Activated T-cell treated with anti-CD3 and anti-CD28 coated beads for 1 hour (primary cell): ENCODE results near the gene TMEM223.
A peak's percentile ranks its signal among the peaks of the same experiment; 100 is the strongest.
"Not testable (repeated sequence)": the region's sequence is repeated elsewhere in the genome, so short reads cannot be mapped to it uniquely, and the experiment has no call there.

Source experiments
- DNase-seq: peaks from one replicate; pipeline ENCODE4 v3.0.0-alpha.2; 2020; ENCODE audit warnings: low read depth

TMEM223 gene

DNA sequence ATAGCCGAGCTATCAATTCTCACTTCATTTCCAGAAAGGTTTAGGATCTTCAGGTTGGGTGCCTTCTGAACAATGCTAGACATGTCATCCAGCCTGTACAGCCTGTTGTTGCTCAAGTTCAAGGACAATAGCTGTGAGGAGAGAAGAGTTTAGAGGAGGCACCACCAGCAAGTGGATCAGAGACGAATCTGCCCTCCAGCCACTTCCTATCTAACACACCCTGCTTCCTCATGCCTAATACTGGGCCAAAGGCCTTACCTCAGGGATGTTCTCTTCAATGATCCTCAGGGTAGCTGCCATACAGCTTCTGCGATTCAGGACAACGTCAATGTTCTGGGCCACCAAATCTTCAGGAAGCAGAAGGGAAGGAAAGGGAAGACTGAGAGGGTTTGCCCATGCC lies 9.3 kb upstream of the TMEM223 start:
- DNase-seq, result no peak

- no peak for DNase-seq
Measured at GRCh38 chr11:62799486-62799885, 7.7 kb upstream of the TMEM223 start.

- no peak for DNase-seq
Measured at GRCh38 chr11:62796281-62796680, 4.5 kb upstream of the TMEM223 start.

DNA sequence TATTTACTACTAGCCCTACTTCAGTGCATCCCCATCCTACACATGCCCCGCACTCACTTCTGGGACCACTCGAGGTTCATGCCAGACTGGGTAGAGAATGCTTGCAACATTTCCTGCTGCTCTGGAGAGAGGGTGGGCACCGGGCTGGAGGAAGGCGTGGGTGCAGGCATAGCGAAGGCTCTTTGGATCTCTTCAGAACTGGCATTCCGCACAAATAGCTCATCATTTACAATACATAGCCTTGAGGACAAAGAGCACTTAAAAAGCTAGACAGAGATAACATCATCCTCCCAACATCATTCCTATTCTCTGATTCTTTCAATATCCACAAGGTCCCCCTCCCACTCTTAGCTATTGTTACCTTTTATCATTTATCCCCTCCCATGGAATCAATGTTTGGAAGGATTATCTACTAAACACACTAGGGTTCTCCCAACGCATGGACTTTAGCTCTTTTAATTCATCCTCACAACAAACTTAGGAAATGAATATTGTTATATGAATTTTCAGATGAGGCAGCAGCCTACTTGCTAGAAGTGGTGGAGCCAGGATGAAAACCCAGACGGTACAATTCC lies 2.5 kb upstream of the TMEM223 start:
- DNase-seq, result no peak

DNA sequence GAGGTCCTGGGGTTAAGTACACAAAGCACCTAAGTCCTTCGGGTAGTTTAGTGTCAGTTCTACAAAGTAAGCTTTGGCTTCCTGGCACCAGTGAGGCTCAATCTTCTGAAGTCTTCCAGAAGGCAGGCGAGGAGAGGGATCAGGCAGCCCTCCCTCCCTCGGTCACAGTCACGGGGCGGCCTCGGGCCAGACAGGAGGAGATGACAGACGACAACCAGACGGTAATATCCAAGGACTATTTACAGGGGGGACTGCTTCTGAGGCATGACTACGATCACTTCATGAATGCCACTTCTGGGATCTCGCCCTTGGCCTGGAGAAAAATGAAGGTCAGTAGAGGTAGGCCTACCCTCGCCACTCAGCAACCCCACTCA lies 383 bp upstream of the TMEM223 start:
- no peak for DNase-seq

- DNase-seq, result no peak
Measured at GRCh38 chr11:62789576-62789975, 2.2 kb downstream of the TMEM223 start.

GRCh38 chr11:62788991-62789390 lies 2.8 kb downstream of the TMEM223 start:
- no peak for DNase-seq

- DNase-seq, result peak; percentile 98
Measured at GRCh38 chr11:62787005-62787759, 4.6 kb downstream of the TMEM223 start, which contains the start of gene TMEM179B. TMEM179B (plus strand) TSS chr11:62787402; CDS start chr11:62787432, 30 bp downstream.

GRCh38 chr11:62786318-62787004 lies 5.3 kb downstream of the TMEM223 start:
- peak; percentile 78 for DNase-seq

- DNase-seq, result no peak
Measured at GRCh38 chr11:62782753-62783152, 9.1 kb downstream of the TMEM223 start.

- no peak for DNase-seq
Measured at GRCh38 chr11:62778441-62778840, 13.4 kb downstream of the TMEM223 start.

GRCh38 chr11:62777389-62777788 lies 14.4 kb downstream of the TMEM223 start:
- DNase-seq, result no peak

- no peak for DNase-seq
Measured at GRCh38 chr11:62775646-62776045, 16.2 kb downstream of the TMEM223 start.

DNA sequence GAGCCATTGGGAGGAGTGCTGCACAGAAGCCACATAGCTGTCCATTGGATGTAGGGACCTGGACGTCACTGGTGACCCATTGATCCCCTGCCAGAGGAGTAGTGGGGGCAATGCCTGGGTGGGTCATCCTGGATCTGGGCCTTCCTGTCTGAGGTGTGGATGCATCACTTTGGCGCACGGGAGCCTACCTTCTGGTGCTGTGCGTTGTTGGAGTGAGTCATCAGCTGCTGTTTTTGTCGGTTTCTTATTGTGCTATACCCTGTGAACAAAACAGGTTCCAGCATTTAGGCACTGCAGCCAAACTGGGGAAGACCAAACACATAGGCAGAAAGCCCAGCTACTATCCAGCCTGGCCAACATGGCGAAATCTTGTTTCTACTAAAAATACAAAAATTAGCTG lies 17.4 kb downstream of the TMEM223 start:
- no peak for DNase-seq

GRCh38 chr11:62771144-62772021 lies 20.4 kb downstream of the TMEM223 start, which contains the start of gene TAF6L:
TAF6L (plus strand) TSS chr11:62771396; CDS start chr11:62775784, 4,388 bp downstream.
- peak; percentile 84 for DNase-seq

DNA sequence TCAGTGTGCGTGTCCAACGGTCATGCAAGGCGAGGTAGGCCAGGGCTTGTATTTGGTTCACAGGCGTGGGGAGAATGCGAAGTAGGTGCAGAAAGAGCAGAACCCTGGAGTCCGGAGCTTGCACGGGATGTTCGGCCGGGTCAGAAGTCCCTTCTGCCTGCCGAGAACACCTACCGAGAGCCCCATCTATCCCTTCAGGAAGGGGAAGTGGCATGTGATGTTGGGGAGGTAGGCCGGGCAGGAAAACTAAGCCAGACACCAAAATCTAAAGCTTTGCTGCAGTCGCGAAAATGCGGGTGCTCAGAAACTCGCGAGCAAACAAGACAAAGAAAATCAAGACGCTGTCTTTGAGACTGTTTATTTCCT lies 21.0 kb downstream of the TMEM223 start:
- DNase-seq, result no peak

- not testable (repeated sequence) for DNase-seq
Measured at GRCh38 chr11:62760867-62761227, 31.0 kb downstream of the TMEM223 start.

GRCh38 chr11:62757846-62758788 lies 33.7 kb downstream of the TMEM223 start:
- DNase-seq, result no peak

DNA sequence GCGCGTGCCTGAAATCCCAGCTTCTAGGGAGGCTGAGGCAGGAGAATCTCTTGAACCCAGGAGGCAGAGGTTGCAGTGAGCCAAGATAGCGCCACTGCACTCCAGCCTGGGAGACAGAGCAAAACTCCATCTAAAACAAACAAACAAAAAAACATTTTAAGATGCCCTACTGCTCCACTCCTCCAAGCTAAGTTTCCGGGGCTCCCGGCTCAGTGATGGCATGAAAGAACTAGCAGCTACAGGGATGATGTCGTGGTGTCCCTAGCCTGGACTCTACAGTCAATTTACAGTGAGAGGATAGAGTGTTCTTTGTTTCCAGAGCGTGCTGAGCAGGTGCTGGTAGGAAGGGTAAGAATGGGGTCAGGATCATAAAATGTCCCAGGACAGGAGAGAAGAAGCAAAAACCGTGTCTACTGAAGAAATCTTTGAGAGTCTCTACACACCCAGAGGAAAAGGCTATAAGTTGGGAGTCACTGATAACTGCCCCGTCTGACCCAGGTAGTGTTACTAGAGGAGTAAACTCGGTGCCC lies 36.7 kb downstream of the TMEM223 start:
- DNase-seq, result no peak

DNA sequence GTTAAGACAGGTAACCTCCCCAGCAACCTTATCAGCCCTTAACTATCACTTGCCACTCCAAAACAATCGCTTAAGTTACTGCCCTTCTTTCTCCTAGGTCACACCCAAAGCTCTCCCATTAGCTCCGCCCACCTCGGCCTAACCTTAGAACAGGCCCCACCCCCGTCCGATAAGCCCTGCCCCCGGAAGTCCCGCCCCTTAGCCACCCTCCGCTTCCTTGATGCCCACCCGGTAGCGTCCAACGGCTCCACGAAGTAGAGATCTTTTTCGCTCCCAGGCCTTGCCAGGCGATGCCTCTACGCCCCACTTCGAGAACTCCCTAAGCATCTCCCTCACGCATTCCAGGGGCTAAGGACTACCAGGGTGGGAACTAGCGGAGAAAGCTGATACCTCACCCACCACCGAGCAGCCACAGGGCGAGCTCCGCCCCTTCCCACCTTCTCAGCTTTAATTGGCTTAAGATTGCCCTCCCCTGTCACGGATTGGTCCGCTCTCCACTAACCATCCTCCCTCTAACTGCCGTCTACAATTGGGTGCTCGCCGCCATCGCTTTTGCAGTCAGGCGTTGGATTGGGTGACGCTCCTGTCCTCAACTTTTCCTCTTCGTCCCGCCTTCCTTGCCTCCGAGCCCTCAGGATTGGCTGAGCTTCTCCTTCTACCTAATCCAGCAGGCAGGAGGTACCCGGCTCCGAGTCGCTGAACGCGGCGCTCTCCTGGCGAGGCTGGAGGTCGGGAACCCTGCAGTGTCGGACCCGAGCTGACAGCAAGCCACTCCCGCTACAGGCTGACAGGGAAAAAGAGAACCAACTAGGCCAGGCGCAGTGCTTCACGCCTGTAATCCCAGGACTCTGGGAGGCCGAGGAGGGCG lies 37.8 kb downstream of the TMEM223 start, which contains the start of gene ZBTB3:
Gene ZBTB3, minus strand, starts transcription at position 425 of the 868 bp plus-strand sequence. CDS start 496 bp downstream, outside the sequence.
- peak; percentile 96 for DNase-seq
